ENCODE measurements around the gene SPO11. TPM values are rescaled to one million over a fixed set of nuclear protein-coding genes. Genes with fewer than 3 reads are reported as not detected.

Gene SPO11
- total and polyA plus RNA-seq, 2 of the 4 experiments (the other 2 are of a cell fraction): not detected

- TF ChIP-seq MAZ (IDR thresholded peaks at IDR 0.05; ENCODE audit: borderline replicate concordance, low read depth, low read length): no peak
Observed at GRCh38 chr20:57361517-57361916, 31.9 kb downstream of the SPO11 start (continued).

- no peak overlapping the region for H2AK5ac ChIP-seq (ENCODE audit: low read depth, low read length)
- POLR2A ChIA-PET (ENCODE audit: unreplicated experiment): no interaction called here
- peaks cover 3% of the 10 kb centered on the region; the same call in 1 of the 2 replicates for H4K20me1 ChIP-seq (ENCODE audit: insufficient read depth, low read length)
- no peak for ATAC-seq (ENCODE audit: low read depth)
- no peaks in the 10 kb centered on the region for H3K9me3 ChIP-seq (ENCODE audit: control insufficient read depth, insufficient read depth, low read length)
- no peak overlapping the region for H4K8ac ChIP-seq (ENCODE audit: low read depth in 2 of 2, low read length in 2 of 2)
- H3K23ac ChIP-seq (ENCODE audit: low read depth, low read length): no peak overlapping the region
- H3K4ac ChIP-seq (ENCODE audit: low read depth, low read length): no peak overlapping the region
- H2AK9ac ChIP-seq (replicated peaks; ENCODE audit: low read depth, low read length, poor library complexity): no peak overlapping the region
- H4K5ac ChIP-seq (ENCODE audit: low read depth, low read length): no peak overlapping the region
- dilution Hi-C loops (cut with HindIII; ENCODE audit: low sequenced_read_pairs, unreplicated experiment): no loop called here
- CTCF ChIA-PET: interaction anchor here (0.8 kb wide), 1 partner anchor 14 kb away, joined by 3 read pairs; no protein-coding TSS in a partner anchor
- in situ Hi-C loops (cut with MboI; ENCODE audit: low sequenced_read_pairs): loop anchor here (25.0 kb wide), 1 partner anchor 977 kb away; the partner anchor contains the start of genes AURKA and CSTF1
- H3K9me1 ChIP-seq (ENCODE audit: insufficient read depth, low read length): peaks cover 5% of the 10 kb centered on the region; the same call in 1 of the 2 replicates
- no peak overlapping the region for H3K56ac ChIP-seq (ENCODE audit: extremely low read depth, insufficient read depth, low read length)
- peaks cover 44% of the 10 kb centered on the region for H3K36me3 ChIP-seq (ENCODE audit: control insufficient read depth, insufficient read depth, low read length)
- no TSS peak for BruUV-seq (replicated peaks)
- no peak overlapping the region for H3K18ac ChIP-seq (ENCODE audit: low read depth, low read length)
- no peak overlapping the region for H3K27ac ChIP-seq (ENCODE audit: insufficient read depth, low read length)
- H3K79me1 ChIP-seq (ENCODE audit: low read depth in 1 of 2, low read length in 2 of 2): peaks cover 26 to 30% of the 10 kb centered on the region in 2 experiments
- no peak overlapping the region for H2BK5ac ChIP-seq (ENCODE audit: low read depth, low read length, poor library complexity, severe bottlenecking)
- peaks cover 3% of the 10 kb centered on the region for H3K4me1 ChIP-seq (ENCODE audit: control insufficient read depth, insufficient read depth, low read length)
- no peak for DNase-seq
- no peaks in the 10 kb centered on the region for H3K27me3 ChIP-seq (ENCODE audit: control insufficient read depth, insufficient read depth, low read length)
- H2BK15ac ChIP-seq (ENCODE audit: low read depth, low read length): no peak overlapping the region
- H3K14ac ChIP-seq (replicated peaks; ENCODE audit: low read depth, low read length): no peak overlapping the region
- TF ChIP-seq RCOR1 (IDR thresholded peaks at IDR 0.05; ENCODE audit: insufficient replicate concordance, low read length) (no peak), POLR2A (IDR thresholded peaks at IDR 0.05; ENCODE audit: low read depth, low read length) (no peak), ELK1 (IDR thresholded peaks at IDR 0.05; ENCODE audit: borderline replicate concordance, low read depth, low read length) (no peak), MXI1 (IDR thresholded peaks at IDR 0.05; ENCODE audit: borderline replicate concordance, low read depth, low read length) (no peak), MAZ (IDR thresholded peaks at IDR 0.05; ENCODE audit: borderline replicate concordance, low read depth, low read length) (no peak), USF2 (IDR thresholded peaks at IDR 0.05; ENCODE audit: low read depth, low read length) (no peak), BHLHE40 (IDR thresholded peaks at IDR 0.05; ENCODE audit: low read depth, low read length) (no peak), CHD1 (IDR thresholded peaks at IDR 0.05; ENCODE audit: low read depth, low read length) (no peak), CEBPB (IDR thresholded peaks at IDR 0.05; ENCODE audit: low read depth, low read length) (no peak), FOS (IDR thresholded peaks at IDR 0.05; ENCODE audit: low read depth, low read length) (no peak), CTCF (conservative IDR thresholded peaks at IDR 0.05; ENCODE audit: low read depth, low read length) (no peak)
- intact Hi-C loops (cut with micrococcal nuclease): no loop called here
- no peak overlapping the region for H2BK20ac ChIP-seq (ENCODE audit: low read depth, low read length)
- no peak overlapping the region for H2BK120ac ChIP-seq (ENCODE audit: low read depth, low read length)
- H2AFZ ChIP-seq (replicated peaks; ENCODE audit: low read length, poor library complexity): no peak overlapping the region
- H4K91ac ChIP-seq (ENCODE audit: insufficient read depth, low read depth, low read length): no peak overlapping the region
- H3K9ac ChIP-seq (ENCODE audit: low read depth, low read length): no peak overlapping the region
- H3K4me2 ChIP-seq (ENCODE audit: low read depth, low read length): no peak overlapping the region
- no peak overlapping the region for H3K4me3 ChIP-seq (ENCODE audit: insufficient read depth, low read depth, low read length)
Observed at GRCh38 chr20:57364451-57364850, 34.8 kb downstream of the SPO11 start.

Measured in IMR-90 (cell line).